Measurements from ENCODE around the gene CRYBG1.

GRCh38 chr6:106431972-106432371 lies 71.5 kb downstream of the CRYBG1 start:
- TF ChIP-seq POLR2A (IDR thresholded peaks at IDR 0.05; ENCODE audit: low read depth, low read length), result no peak
- TF ChIP-seq EZH2 (IDR thresholded peaks at IDR 0.05; ENCODE audit: borderline replicate concordance, low read depth, low read length, severe bottlenecking), result no peak
- TF ChIP-seq CTCF (IDR thresholded peaks at IDR 0.05; ENCODE audit: extremely low read depth in 1 of 2, insufficient read depth in 1 of 2, low read depth in 1 of 2, low read length in 2 of 2), result no peak
- no peak for TF ChIP-seq POLR2AphosphoS5 (IDR thresholded peaks at IDR 0.05; ENCODE audit: insufficient read depth, low read depth, low read length)
- no peak for TF ChIP-seq FOS (IDR thresholded peaks at IDR 0.05; ENCODE audit: borderline replicate concordance, insufficient read depth, low read length)
